ENCODE results near the gene GJA5.

DNA sequence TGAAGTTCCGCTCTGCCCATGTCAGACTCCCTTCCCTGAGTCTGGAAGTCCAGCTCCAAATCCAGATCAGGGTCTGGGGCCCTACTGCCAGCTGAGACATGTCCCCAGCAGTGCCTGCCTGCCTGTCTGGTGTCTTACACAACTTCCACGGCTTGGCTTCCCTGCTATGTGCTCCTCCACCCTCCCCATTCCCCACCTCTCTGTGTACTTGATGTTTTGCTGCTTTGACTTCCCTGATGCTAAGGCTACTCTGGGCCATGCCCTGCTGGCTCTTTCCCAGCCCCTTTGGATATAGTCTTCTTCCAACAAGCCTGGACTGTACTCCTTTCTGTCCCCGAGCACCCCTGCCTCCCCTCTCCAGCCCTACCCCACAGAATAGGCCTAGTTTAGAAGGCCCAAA is 7.3 kb downstream of the GJA5 start:
- no peak for TF ChIP-seq PBX3 (IDR thresholded peaks at IDR 0.05)
- no peak for TF ChIP-seq ESRRA (IDR thresholded peaks at IDR 0.05; ENCODE audit: borderline replicate concordance, low read length)
- TF ChIP-seq POLR2A (IDR thresholded peaks at IDR 0.05; ENCODE audit: low read length): no peak
- no peak for TF ChIP-seq REST (IDR thresholded peaks at IDR 0.05)
- no peak for TF ChIP-seq SMC3 (IDR thresholded peaks at IDR 0.05)
- TF ChIP-seq, protein P1, sequence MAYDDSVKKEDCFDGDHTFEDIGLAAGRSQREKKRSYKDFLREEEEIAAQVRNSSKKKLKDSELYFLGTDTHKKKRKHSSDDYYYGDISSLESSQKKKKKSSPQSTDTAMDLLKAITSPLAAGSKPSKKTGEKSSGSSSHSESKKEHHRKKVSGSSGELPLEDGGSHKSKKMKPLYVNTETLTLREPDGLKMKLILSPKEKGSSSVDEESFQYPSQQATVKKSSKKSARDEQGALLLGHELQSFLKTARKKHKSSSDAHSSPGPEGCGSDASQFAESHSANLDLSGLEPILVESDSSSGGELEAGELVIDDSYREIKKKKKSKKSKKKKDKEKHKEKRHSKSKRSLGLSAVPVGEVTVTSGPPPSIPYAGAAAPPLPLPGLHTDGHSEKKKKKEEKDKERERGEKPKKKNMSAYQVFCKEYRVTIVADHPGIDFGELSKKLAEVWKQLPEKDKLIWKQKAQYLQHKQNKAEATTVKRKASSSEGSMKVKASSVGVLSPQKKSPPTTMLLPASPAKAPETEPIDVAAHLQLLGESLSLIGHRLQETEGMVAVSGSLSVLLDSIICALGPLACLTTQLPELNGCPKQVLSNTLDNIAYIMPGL (CRISPR knock-in tag; IDR thresholded peaks at IDR 0.05; ENCODE audit: borderline replicate concordance): no peak
- no peak for TF ChIP-seq EP300 (IDR thresholded peaks at IDR 0.05)
- TF ChIP-seq CEBPB (IDR thresholded peaks at IDR 0.05): no peak
- no peak for TF ChIP-seq CTCF (IDR thresholded peaks at IDR 0.05)
- no peak for TF ChIP-seq NR3C1 (IDR thresholded peaks at IDR 0.05)
- TF ChIP-seq RARB (CRISPR knock-in tag; IDR thresholded peaks at IDR 0.05): no peak
- no peak for TF ChIP-seq BCL3 (IDR thresholded peaks at IDR 0.05)
- TF ChIP-seq RAD21 (conservative IDR thresholded peaks at IDR 0.05 in 1 of 2, IDR thresholded peaks at IDR 0.05 in 1 of 2): no peak
- TF ChIP-seq RFX5 (IDR thresholded peaks at IDR 0.05): no peak

Data from A549 (cell line).